H9 (cell line): ENCODE measurements around the gene ZNF79. TPM values are rescaled to one million over a fixed set of nuclear protein-coding genes. Genes with fewer than 3 reads are reported as not detected.

Experiments used
- DNase-seq: peaks from one replicate; pipeline ENCODE4 v3.0.0-alpha.2; 2017
- H2AFZ ChIP-seq: one replicate; pipeline ENCODE4 v1.6.1; 2013; ENCODE audit warnings: mild to moderate bottlenecking, low read length, control low read depth, moderate library complexity
- H2AK5ac ChIP-seq: 2 replicates; pipeline ENCODE4 v1.6.1; 2013; ENCODE audit warnings: low read length, control low read depth, mixed read lengths; ENCODE audit not compliant: insufficient read length
- H2BK120ac ChIP-seq: one replicate; pipeline ENCODE4 v1.6.1; 2013; ENCODE audit warnings: low read depth, mild to moderate bottlenecking, low read length, control low read depth, inconsistent platforms; ENCODE audit not compliant: poor library complexity, severe bottlenecking
- H2BK12ac ChIP-seq: 2 replicates; pipeline ENCODE4 v1.6.1; 2013; ENCODE audit warnings: low read length, control low read depth, mixed read lengths, low read depth; ENCODE audit not compliant: insufficient read length
- H2BK15ac ChIP-seq: 2 replicates; pipeline ENCODE4 v1.6.1; 2013; ENCODE audit warnings: low read depth, low read length, control low read depth
- H2BK20ac ChIP-seq: one replicate; pipeline ENCODE4 v1.6.1; 2013; ENCODE audit warnings: low read depth, mild to moderate bottlenecking, low read length, control low read depth, inconsistent platforms; ENCODE audit not compliant: poor library complexity, severe bottlenecking
- H2BK5ac ChIP-seq: 2 replicates; pipeline ENCODE4 v1.6.1; 2013; ENCODE audit warnings: low read length, control low read depth, mixed read lengths; ENCODE audit not compliant: insufficient read length
- H3K14ac ChIP-seq: 2 replicates; pipeline ENCODE4 v1.6.1; 2013; ENCODE audit warnings: low read length, control low read depth; ENCODE audit not compliant: insufficient read depth
- H3K18ac ChIP-seq: 2 replicates; pipeline ENCODE4 v1.6.1; 2013; ENCODE audit warnings: low read depth, mild to moderate bottlenecking, mixed read lengths, low read length, control low read depth; ENCODE audit not compliant: insufficient read length
- H3K23ac ChIP-seq: 2 replicates; pipeline ENCODE4 v1.6.1; 2013; ENCODE audit warnings: low read length, control low read depth, mixed read lengths, low read depth; ENCODE audit not compliant: insufficient read length
- H3K23me2 ChIP-seq: 2 replicates; pipeline ENCODE4 v1.6.1; 2013; ENCODE audit warnings: low read depth, mild to moderate bottlenecking, mixed read lengths, low read length, control low read depth; ENCODE audit not compliant: insufficient read length, poor library complexity, severe bottlenecking
- H3K27ac ChIP-seq: 2 replicates; pipeline ENCODE4 v1.5.1; 2013; ENCODE audit warnings: low read length, control low read depth, mixed read lengths, low read depth; ENCODE audit not compliant: insufficient read length
- H3K27me3 ChIP-seq: 2 replicates; pipeline ENCODE4 v1.6.1; 2013; ENCODE audit warnings: low read length, control low read depth, inconsistent platforms; ENCODE audit not compliant: insufficient read depth
- H3K4ac ChIP-seq: 2 replicates; pipeline ENCODE4 v1.6.1; 2013; ENCODE audit warnings: low read depth, mild to moderate bottlenecking, control low read depth, inconsistent platforms, low read length, moderate library complexity
- H3K4me1 ChIP-seq: 2 replicates; pipeline ENCODE4 v1.6.1; 2013; ENCODE audit warnings: low read length, control low read depth, inconsistent platforms; ENCODE audit not compliant: insufficient read depth
- H3K4me2 ChIP-seq: 2 replicates; pipeline ENCODE4 v1.6.1; 2013; ENCODE audit warnings: low read length, control low read depth, mixed read lengths; ENCODE audit not compliant: insufficient read length, insufficient read depth
- H3K56ac ChIP-seq: 2 replicates; pipeline ENCODE4 v1.6.1; 2013; ENCODE audit warnings: low read depth, mild to moderate bottlenecking, mixed read lengths, low read length, control low read depth; ENCODE audit not compliant: insufficient read length
- H3K79me1 ChIP-seq: 2 replicates; pipeline ENCODE4 v1.6.1; 2013; ENCODE audit warnings: low read depth, mild to moderate bottlenecking, moderate library complexity, low read length, control low read depth, inconsistent platforms; ENCODE audit not compliant: insufficient read depth, poor library complexity, severe bottlenecking
- H3K79me2 ChIP-seq: 2 replicates; pipeline ENCODE4 v1.6.1; 2013; ENCODE audit warnings: low read length, control low read depth, inconsistent platforms; ENCODE audit not compliant: insufficient read depth
- H3K9ac ChIP-seq: 2 replicates; pipeline ENCODE4 v1.6.1; 2013; ENCODE audit warnings: low read length, control low read depth, mixed read lengths; ENCODE audit not compliant: insufficient read length; ENCODE audit errors: extremely low read depth
- H3K9me3 ChIP-seq: one replicate; pipeline ENCODE4 v1.6.1; 2013; ENCODE audit warnings: low read depth, low read length, inconsistent platforms; ENCODE audit not compliant: control insufficient read depth
- H3T11ph ChIP-seq: one replicate; pipeline ENCODE4 v1.6.1; 2013; ENCODE audit warnings: mild to moderate bottlenecking, low read length, control low read depth, inconsistent platforms
- H4K20me1 ChIP-seq: one replicate; pipeline ENCODE4 v1.6.1; 2013; ENCODE audit not compliant: control insufficient read depth, insufficient read length, insufficient read depth
- H4K5ac ChIP-seq: 2 replicates; pipeline ENCODE4 v1.6.1; 2013; ENCODE audit warnings: low read depth, mild to moderate bottlenecking, mixed read lengths, low read length, control low read depth; ENCODE audit not compliant: insufficient read length
- H4K8ac ChIP-seq: replicated peaks from 2 replicates; pipeline ENCODE4 v1.6.1; 2013; ENCODE audit warnings: low read length, control low read depth, mixed read lengths, low read depth; ENCODE audit not compliant: insufficient read length
- H4K91ac ChIP-seq: 2 replicates; pipeline ENCODE4 v1.6.1; 2013; ENCODE audit warnings: low read depth, mild to moderate bottlenecking, moderate library complexity, mixed read lengths, low read length, control low read depth; ENCODE audit not compliant: insufficient read length
- H3K27ac Mint-ChIP-seq, 3 experiments: 2 replicates in 2 of 3; 3 replicates in 1 of 3; pipeline ENCODE4 v1.8.0; 2020 to 2021; ENCODE audit warnings: mixed read lengths in 3 of 3, mild to moderate bottlenecking in 1 of 3, moderate library complexity in 1 of 3
- H3K27me3 Mint-ChIP-seq: 2 replicates; pipeline ENCODE4 v1.8.0; 2021; ENCODE audit warnings: low read depth, mild to moderate bottlenecking, moderate library complexity, mixed read lengths
- H3K36me3 Mint-ChIP-seq, 3 experiments: 2 replicates in 2 of 3; 3 replicates in 1 of 3; pipeline ENCODE4 v1.8.0; 2020 to 2021; ENCODE audit warnings: low read depth in 3 of 3, mixed read lengths in 3 of 3; ENCODE audit not compliant: insufficient read depth in 1 of 3
- H3K4me1 Mint-ChIP-seq, 2 experiments: 2 replicates each; pipeline ENCODE4 v1.8.0; 2020; ENCODE audit warnings: mixed read lengths in 2 of 2
- H3K4me3 Mint-ChIP-seq, 2 experiments: 2 replicates in 1 of 2; 3 replicates in 1 of 2; pipeline ENCODE4 v1.8.0; 2020 to 2021; ENCODE audit warnings: mild to moderate bottlenecking in 2 of 2, mixed read lengths in 2 of 2, moderate library complexity in 1 of 2
- H3K9me3 Mint-ChIP-seq, 2 experiments: 2 replicates in 1 of 2; 3 replicates in 1 of 2; pipeline ENCODE4 v1.8.0; 2020; ENCODE audit warnings: mild to moderate bottlenecking in 2 of 2, mixed read lengths in 2 of 2, moderate library complexity in 1 of 2
- CTCF ChIP-seq: fragments of 200-600 bp; sonication (generic); conservative IDR thresholded peaks from 3 replicates; pipeline ENCODE4 v1.8.0; 2021; ENCODE audit warnings: antibody characterized with exemption, mild to moderate bottlenecking
- WGBS: extraction: QIAGEN DNeasy Blood & Tissue Kit; methylation state at CpG from one replicate; pipeline ENCODE4 v1.1.7; 2013; ENCODE audit warnings: missing lambda C conversion rate, low lambda C conversion rate, mixed read lengths; ENCODE audit not compliant: insufficient read length; ENCODE audit errors: extremely low coverage; 5-methylcytosine and 5-hydroxymethylcytosine counted together
- total RNA-seq: library from RNA; stranded (reverse); gene quantifications from 2 replicates; pipeline ENCODE4 v1.2.1, GENCODE V29; 2021

ZNF79 gene
- total RNA-seq, 1 experiment from 2014 or later: 11.5 TPM

DNA sequence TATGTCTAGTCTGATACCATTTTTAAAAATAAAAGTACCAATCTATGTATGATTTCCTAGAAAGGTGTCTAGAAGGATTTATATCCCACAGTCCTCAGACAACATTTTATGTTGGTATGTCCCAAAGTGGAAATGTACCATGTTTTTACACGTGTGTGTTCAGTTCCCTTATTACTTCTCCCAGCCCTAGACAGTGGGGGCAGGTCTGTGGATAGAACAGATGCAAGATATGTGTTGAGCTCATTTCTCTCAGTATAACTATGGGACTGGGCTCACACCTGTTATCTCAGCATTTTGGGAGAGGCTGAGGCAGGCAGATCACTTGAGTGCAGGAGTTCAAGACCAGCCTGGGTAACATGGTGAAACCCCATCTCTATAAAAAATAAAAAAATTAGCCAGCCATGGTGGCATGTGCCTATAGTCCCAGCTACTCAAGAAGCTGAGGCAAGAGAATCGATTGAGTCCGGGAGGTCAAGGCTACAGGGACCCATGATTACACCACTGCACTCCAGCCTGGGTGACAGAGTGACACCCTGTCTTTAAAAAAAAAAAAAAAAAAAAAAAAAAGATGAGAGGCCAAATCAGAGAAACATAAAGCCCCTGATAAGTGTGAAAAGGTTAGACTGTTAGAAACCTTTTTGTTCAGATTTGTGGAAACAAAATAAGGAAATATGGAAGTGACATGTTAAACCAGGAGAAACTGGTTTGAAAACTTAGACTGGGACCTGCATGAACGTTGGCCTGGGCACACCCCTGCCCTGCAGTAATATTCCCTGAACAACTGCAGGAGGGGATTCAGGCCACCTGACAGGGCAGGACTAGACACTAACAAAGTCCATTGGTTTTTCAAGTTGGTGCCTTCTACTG is 34.6 kb upstream of the ZNF79 start:
- Mint-ChIP-seq H3K4me3 (no peak overlapping the region), H3K9me3 (no peaks in the 10 kb centered on the region), H3K27me3 (peaks cover 5% of the 10 kb centered on the region; the same call in 1 of the 2 replicates), H3K27ac (no peak overlapping the region), H3K4me1 (peaks cover 17 to 31% of the 10 kb centered on the region in 2 experiments), H3K36me3 (no peaks in the 10 kb centered on the region)
- H3K4me1 ChIP-seq: no peaks in the 10 kb centered on the region; the same call in 1 of the 2 replicates
- no peaks in the 10 kb centered on the region for H3K9me3 ChIP-seq
- H2AFZ ChIP-seq: no peak overlapping the region
- no peak overlapping the region for H3T11ph ChIP-seq
- no peak overlapping the region for H3K4me2 ChIP-seq
- H2BK120ac ChIP-seq: no peak overlapping the region
- no peaks in the 10 kb centered on the region for H3K23me2 ChIP-seq
- H3K79me1 ChIP-seq: no peaks in the 10 kb centered on the region
- H4K8ac ChIP-seq: no peak overlapping the region
- no peak overlapping the region for H3K23ac ChIP-seq
- no peak overlapping the region for H3K56ac ChIP-seq
- H3K79me2 ChIP-seq: no peaks in the 10 kb centered on the region
- H3K4ac ChIP-seq: no peak overlapping the region
- no peaks in the 10 kb centered on the region for H3K27me3 ChIP-seq
- no peak overlapping the region for H3K27ac ChIP-seq
- H3K9ac ChIP-seq: no peak overlapping the region
- no peak for TF ChIP-seq CTCF
- no peak overlapping the region for H2BK5ac ChIP-seq
- no peak overlapping the region for H4K91ac ChIP-seq
- H3K18ac ChIP-seq: no peak overlapping the region
- DNase-seq: no peak
- no peak overlapping the region for H4K5ac ChIP-seq
- no peaks in the 10 kb centered on the region for H4K20me1 ChIP-seq
- no peak overlapping the region for H2BK15ac ChIP-seq
- H3K14ac ChIP-seq: no peak overlapping the region
- no peak overlapping the region for H2BK20ac ChIP-seq
- no CpG with 5 or more reads among the region's 4 CpGs for WGBS
- no peak overlapping the region for H2BK12ac ChIP-seq
- no peak overlapping the region for H2AK5ac ChIP-seq
